K562 (cell line): Measurements from ENCODE around the gene EFCAB5. TPM values are rescaled to one million over a fixed set of nuclear protein-coding genes. Genes with fewer than 3 reads are reported as not detected.

Experiments
- ATAC-seq: fragments of 200-7000 bp; cut with Tn5 transposase; 3 replicates; pipeline ENCODE4 v1.9.1; 2020; ENCODE audit warnings: moderate library complexity
- BruUV-seq: library from RNA; stranded (reverse); fragments of 400-500 nt; replicated peaks from 2 replicates; lab custom pipeline; 2021; lab: Mats Ljungman, UMichigan
- CTCF ChIA-PET: fragments of 300-600 bp; formaldehyde crosslinking; extraction: SDS; loops from one replicate; lab custom pipeline; 2021; ENCODE audit warnings: low intra/inter-chr PET ratio; lab: Yijun Ruan, JAX
- POLR2A ChIA-PET: fragments of 300-600, 350-650 bp; sonication (Branson Sonifier 250); formaldehyde crosslinking; extraction: SDS; loops from one replicate; lab custom pipeline; 2021; ENCODE audit warnings: antibody characterized with exemption, inconsistent platforms; lab: Yijun Ruan, JAX
- DNase-seq, 4 experiments: peaks; one replicate each; pipeline versions ENCODE4 v3.0.0 to v3.0.0-alpha.2; 2011 to 2018; ENCODE audit warnings: low spot score in 3 of 4, mixed read lengths in 3 of 4; ENCODE audit errors: extremely low read depth in 1 of 4
- FAIRE-seq: peaks from 2 replicates; lab custom pipeline; 2011; peaks lifted over from hg19 to GRCh38; lab: Jason Lieb, UNC
- H2AFZ ChIP-seq: 2 replicates; pipeline ENCODE4 v1.6.0; 2011; ENCODE audit warnings: low read depth, low read length, control low read depth, inconsistent platforms
- H3K27ac ChIP-seq: fragments of 200-600 bp; 3 replicates; pipeline ENCODE4 v1.8.0; 2011; ENCODE audit warnings: low read depth, mild to moderate bottlenecking, control low read depth, inconsistent platforms, low read length, moderate library complexity, mixed read lengths; ENCODE audit errors: extremely low read depth
- H3K27me3 ChIP-seq, 2 experiments: fragments of 300-600 bp in 1 of 2; 2 replicates in 1 of 2; 3 replicates in 1 of 2; pipeline versions ENCODE4 v1.6.0 to v1.8.0; 2011; ENCODE audit warnings: inconsistent platforms in 2 of 2, low read length in 2 of 2, mild to moderate bottlenecking in 1 of 2, mixed read lengths in 1 of 2, moderate library complexity in 1 of 2; ENCODE audit not compliant: control insufficient read depth in 2 of 2, insufficient read depth in 2 of 2
- H3K36me3 ChIP-seq: fragments of 300-600 bp; 3 replicates; pipeline ENCODE4 v1.8.0; 2011; ENCODE audit warnings: mild to moderate bottlenecking, low read length, inconsistent platforms; ENCODE audit not compliant: control insufficient read depth, insufficient read depth
- H3K4me1 ChIP-seq, 2 experiments: fragments of 200-600 bp in 1 of 2; replicated peaks in 1 of 2; 2 replicates in 1 of 2; 3 replicates in 1 of 2; pipeline versions ENCODE4 v1.5.1 to v1.8.0; 2011; ENCODE audit warnings: inconsistent platforms in 2 of 2, low read length in 2 of 2, mild to moderate bottlenecking in 1 of 2, mixed read lengths in 1 of 2, moderate library complexity in 1 of 2; ENCODE audit not compliant: control insufficient read depth in 2 of 2, insufficient read depth in 2 of 2
- H3K4me2 ChIP-seq: 2 replicates; pipeline ENCODE4 v1.6.1; 2011; ENCODE audit warnings: low read length, control low read depth, inconsistent platforms, mixed read lengths; ENCODE audit not compliant: insufficient read depth
- H3K4me3 ChIP-seq: fragments of 200-600 bp; sonication (generic), shearing (Covaris generic); 2 replicates; pipeline ENCODE4 v1.5.1; 2016; ENCODE audit warnings: control low read depth, inconsistent platforms
- H3K79me2 ChIP-seq: fragments of 200-600 bp; 3 replicates; pipeline ENCODE4 v1.8.0; 2011; ENCODE audit warnings: low read length, inconsistent platforms; ENCODE audit not compliant: control insufficient read depth, insufficient read depth
- H3K9ac ChIP-seq, 2 experiments: 2 replicates each; pipeline versions ENCODE4 v1.6.0 to v1.6.1; 2011; ENCODE audit warnings: low read depth in 2 of 2, low read length in 2 of 2, control low read depth in 1 of 2, inconsistent platforms in 1 of 2, mild to moderate bottlenecking in 1 of 2, mixed read lengths in 1 of 2; ENCODE audit not compliant: insufficient read depth in 1 of 2
- H3K9me1 ChIP-seq: one replicate; pipeline ENCODE4 v1.6.0; 2011; ENCODE audit warnings: inconsistent platforms, mild to moderate bottlenecking, low read length, moderate library complexity; ENCODE audit not compliant: control insufficient read depth, insufficient read depth
- H3K9me3 ChIP-seq: replicated peaks from 2 replicates; pipeline ENCODE4 v1.5.1; 2011; ENCODE audit warnings: low read depth, low read length, inconsistent platforms; ENCODE audit not compliant: control insufficient read depth, insufficient read depth
- H4K20me1 ChIP-seq: replicated peaks from 2 replicates; pipeline ENCODE4 v1.6.1; 2011; ENCODE audit warnings: low read length, inconsistent platforms, mixed read lengths; ENCODE audit not compliant: control insufficient read depth, insufficient read depth
- COPS2 ChIP-seq: fragments of 450-650 bp; conservative IDR thresholded peaks from 2 replicates; pipeline ENCODE4 v1.6.1; 2016; ENCODE audit warnings: mild to moderate bottlenecking, moderate library complexity
- HMG20B ChIP-seq: fragments of 250-450 bp; sonication (Bioruptor Pico); IDR thresholded peaks from 2 replicates; pipeline ENCODE4 v1.5.0; 2021; ENCODE audit warnings: mild to moderate bottlenecking
- L3MBTL2 ChIP-seq: fragments of 450-650 bp; IDR thresholded peaks from 2 replicates; pipeline ENCODE4 v1.6.1; 2016; ENCODE audit warnings: mild to moderate bottlenecking, moderate library complexity
- NFIC ChIP-seq: fragments of 450-650 bp; IDR thresholded peaks from 2 replicates; pipeline ENCODE4 v1.6.1; 2017; ENCODE audit warnings: mild to moderate bottlenecking, inconsistent platforms
- SOX6 ChIP-seq: fragments of 450-650 bp; IDR thresholded peaks from 2 replicates; pipeline ENCODE4 v1.6.1; 2014; ENCODE audit warnings: mild to moderate bottlenecking
- WGBS: fragments of 100-300 bp; shearing (Covaris generic); methylation state at CpG from one replicate; pipeline ENCODE4 v1.1.6; 2016; ENCODE audit warnings: low coverage, mixed read lengths; ENCODE audit not compliant: insufficient coverage; ENCODE audit errors: missing lambda C conversion rate; 5-methylcytosine and 5-hydroxymethylcytosine counted together
- in situ Hi-C: fragments of 300-500 bp; cut with MboI; formaldehyde crosslinking; loops from 4 replicates; pipeline ENCODE4 v1.15.0; 2018; ENCODE audit warnings: inconsistent platforms, mixed read lengths
- intact Hi-C: fragments of 100-400 bp; cut with micrococcal nuclease; formaldehyde crosslinking; loops from 2 replicates; pipeline ENCODE4 v1.14.2; 2022
- polyA plus RNA-seq, 8 experiments: library from polyadenylated mRNA; depleted of rRNA in 4 of 8; stranded (reverse) in 5 of 8; unstranded in 3 of 8; fragments of >200 nt; fragmentation: Nextera tagmentation in 2 of 8; fragmentation: Illumina TruSeq in 1 of 8; extraction: Ambion mirVana in 2 of 8; extraction: Trizol in 1 of 8; gene quantifications; 2 replicates each; pipeline versions ENCODE4 v1.2.1 to v1.2.3, GENCODE V29; 2011 to 2014; ENCODE audit warnings: inconsistent platforms in 1 of 8, missing spikeins in 1 of 8
- total RNA-seq, 7 experiments: library from RNA; depleted of rRNA in 6 of 7; stranded (reverse); fragments of >200 nt in 6 of 7; fragmentation: Illumina TruSeq in 2 of 7; extraction: Trizol in 2 of 7; gene quantifications; 2 replicates each; pipeline versions ENCODE4 v1.2.1 to v1.2.3, GENCODE V29; 2011 to 2021; ENCODE audit warnings: low replicate concordance in 1 of 7
- TF ChIP-seq, protein P1 (sequence below): fragments of 450-650 bp; IDR thresholded peaks from 2 replicates; pipeline ENCODE4 v1.7.1; 2018; ENCODE audit warnings: mild to moderate bottlenecking, low read depth; ENCODE audit not compliant: partially characterized antibody

Gene EFCAB5
- total and polyA plus RNA-seq, 9 of the 15 experiments (the other 6 are each of a cell fraction or from before 2014, with no cell fraction given): 0.06 to 0.11 TPM; not detected in 7

DNA sequence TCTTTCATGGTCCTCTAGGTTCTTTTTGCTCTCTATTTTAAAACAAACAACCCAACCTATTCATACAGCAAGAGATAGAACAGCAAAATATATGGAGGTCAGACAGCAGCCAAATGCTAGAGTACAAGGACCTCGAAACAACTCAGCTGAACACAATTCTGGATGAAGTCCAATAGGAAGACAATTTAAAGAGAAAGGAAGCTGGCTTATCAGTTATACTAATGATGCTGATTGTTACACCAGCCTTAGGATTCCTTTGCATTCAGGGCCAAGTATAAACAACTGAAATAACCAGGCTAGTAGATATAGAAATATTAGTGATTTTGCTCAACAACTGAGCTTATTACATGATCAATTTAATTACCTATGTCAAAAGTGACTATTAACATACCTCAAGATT lies 13.9 kb upstream of the EFCAB5 start:
- Histone ChIP-seq H3K4me1 (peaks cover 8 to 10% of the 10 kb centered on the region in 2 experiments; a peak in 3 of 5 replicates), H3K79me2 (peaks cover 47% of the 10 kb centered on the region), H3K9me3 (no peaks in the 10 kb centered on the region), H3K4me2 (no peak overlapping the region), H4K20me1 (no peaks in the 10 kb centered on the region), H3K36me3 (no peaks in the 10 kb centered on the region), H3K9ac (no peak overlapping the region), H3K27ac (no peak overlapping the region), H3K9me1 (no peaks in the 10 kb centered on the region), H3K4me3 (no peak overlapping the region), H3K27me3 (no peaks in the 10 kb centered on the region), H2AFZ (no peak overlapping the region)
- WGBS: 0% methylated on average over 1 of the region's 1 CpG
- in situ Hi-C loops (loop anchor here (5.0 kb wide), 1 partner anchor 125 kb away; no protein-coding TSS in a partner anchor), intact Hi-C loops (no loop called here)
- DNase-seq: no peak
- no TSS peak for BruUV-seq
- ChIA-PET POLR2A (interaction anchor here (0.8 to 0.9 kb wide), 2 partner anchors 21 to 310 kb away, joined by 3 read pairs; no protein-coding TSS in a partner anchor), CTCF (no interaction called here)
- FAIRE-seq: no peak
- ATAC-seq: no peak
- TF ChIP-seq NFIC: peak; percentile 37; the same call in 1 of the 2 replicates
- TF ChIP-seq HMG20B: no peak
- peak; percentile 59; the same call in 1 of the 2 replicates for TF ChIP-seq SOX6

DNA sequence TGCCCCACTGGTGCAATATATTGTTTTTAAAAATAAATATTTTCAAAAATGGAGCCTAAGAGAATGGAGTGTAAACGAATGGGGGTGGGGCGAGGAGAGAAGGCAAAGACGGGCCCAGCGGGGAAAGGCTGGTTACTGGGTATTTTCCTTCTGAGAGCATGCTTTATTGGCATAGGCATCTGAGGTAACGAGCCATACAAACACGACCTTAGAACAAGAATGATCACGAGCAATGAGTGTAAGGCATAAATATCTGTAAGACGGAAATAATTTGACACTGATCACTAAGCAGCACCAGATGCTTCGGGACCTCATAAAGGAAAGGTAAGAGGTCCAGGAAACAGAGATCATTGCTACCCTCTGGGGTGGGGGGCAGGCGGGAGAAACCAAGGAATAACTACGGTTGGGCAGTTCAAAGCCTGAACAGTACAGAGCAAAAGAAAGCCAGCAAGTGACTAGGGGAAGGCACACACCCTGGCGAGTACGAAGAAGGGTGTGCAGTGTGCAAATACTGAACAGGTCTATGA lies 12.4 kb upstream of the EFCAB5 start:
- H3K27me3 ChIP-seq: no peaks in the 10 kb centered on the region
- no peaks in the 10 kb centered on the region for H3K9me1 ChIP-seq
- no TSS peak for BruUV-seq
- FAIRE-seq (no peak), DNase-seq (peak in 3 of 4 experiments; percentile 22 to 40 (median 24)), ATAC-seq (peak; percentile 48; the same call in 2 of the 3 replicates)
- peak overlapping the region; percentile 98 for H2AFZ ChIP-seq
- H3K4me2 ChIP-seq: peak overlapping the region; percentile 100
- no peaks in the 10 kb centered on the region for H4K20me1 ChIP-seq
- intact Hi-C loops (no loop called here), in situ Hi-C loops (loop anchor here (5.0 kb wide), 1 partner anchor 127 kb away; no protein-coding TSS in a partner anchor)
- no peaks in the 10 kb centered on the region for H3K36me3 ChIP-seq
- TF ChIP-seq COPS2: no peak
- peak; percentile 7; the same call in 1 of the 2 replicates for TF ChIP-seq L3MBTL2
- TF ChIP-seq, protein P1, sequence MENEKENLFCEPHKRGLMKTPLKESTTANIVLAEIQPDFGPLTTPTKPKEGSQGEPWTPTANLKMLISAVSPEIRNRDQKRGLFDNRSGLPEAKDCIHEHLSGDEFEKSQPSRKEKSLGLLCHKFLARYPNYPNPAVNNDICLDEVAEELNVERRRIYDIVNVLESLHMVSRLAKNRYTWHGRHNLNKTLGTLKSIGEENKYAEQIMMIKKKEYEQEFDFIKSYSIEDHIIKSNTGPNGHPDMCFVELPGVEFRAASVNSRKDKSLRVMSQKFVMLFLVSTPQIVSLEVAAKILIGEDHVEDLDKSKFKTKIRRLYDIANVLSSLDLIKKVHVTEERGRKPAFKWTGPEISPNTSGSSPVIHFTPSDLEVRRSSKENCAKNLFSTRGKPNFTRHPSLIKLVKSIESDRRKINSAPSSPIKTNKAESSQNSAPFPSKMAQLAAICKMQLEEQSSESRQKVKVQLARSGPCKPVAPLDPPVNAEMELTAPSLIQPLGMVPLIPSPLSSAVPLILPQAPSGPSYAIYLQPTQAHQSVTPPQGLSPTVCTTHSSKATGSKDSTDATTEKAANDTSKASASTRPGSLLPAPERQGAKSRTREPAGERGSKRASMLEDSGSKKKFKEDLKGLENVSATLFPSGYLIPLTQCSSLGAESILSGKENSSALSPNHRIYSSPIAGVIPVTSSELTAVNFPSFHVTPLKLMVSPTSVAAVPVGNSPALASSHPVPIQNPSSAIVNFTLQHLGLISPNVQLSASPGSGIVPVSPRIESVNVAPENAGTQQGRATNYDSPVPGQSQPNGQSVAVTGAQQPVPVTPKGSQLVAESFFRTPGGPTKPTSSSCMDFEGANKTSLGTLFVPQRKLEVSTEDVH: peak; percentile 17
- H3K4me3 ChIP-seq: peak overlapping the region; percentile 80
- ChIA-PET POLR2A (no interaction called here), CTCF (interaction anchor here (3.1 to 4.1 kb wide), 2 partner anchors 121 to 290 kb away, joined by 11 to 62 read pairs; no protein-coding TSS in a partner anchor)
- no peaks in the 10 kb centered on the region for H3K9me3 ChIP-seq
- H3K79me2 ChIP-seq: peaks cover 47% of the 10 kb centered on the region
- peaks cover 8 to 10% of the 10 kb centered on the region in 2 experiments; a peak in 3 of 5 replicates for H3K4me1 ChIP-seq
- WGBS: under 1% methylated on average over 13 of the region's 13 CpGs
- H3K9ac ChIP-seq: peak overlapping the region; percentile 85 to 98
- peak overlapping the region; percentile 82 for H3K27ac ChIP-seq
